ENCODE measurements around the gene SHBG.
"Not testable (repeated sequence)": the region's sequence is repeated elsewhere in the genome, so short reads cannot be mapped to it uniquely, and the experiment has no call there.

SHBG gene

GRCh38 chr17:7612294-7612640 is 17.7 kb upstream of the SHBG start:
- no peak for DNase-seq

- DNase-seq = no peak
Observed at GRCh38 chr17:7613769-7614424, 16.0 kb upstream of the SHBG start.

- peak; percentile 88 for DNase-seq
Observed at GRCh38 chr17:7614425-7615264, 15.3 kb upstream of the SHBG start, which contains the start of gene FXR2. Gene FXR2 (minus strand): TSS chr17:7614897. CDS start chr17:7614532, 365 bp downstream.

- DNase-seq = no peak
Observed at GRCh38 chr17:7615265-7615747, 14.6 kb upstream of the SHBG start.

DNA sequence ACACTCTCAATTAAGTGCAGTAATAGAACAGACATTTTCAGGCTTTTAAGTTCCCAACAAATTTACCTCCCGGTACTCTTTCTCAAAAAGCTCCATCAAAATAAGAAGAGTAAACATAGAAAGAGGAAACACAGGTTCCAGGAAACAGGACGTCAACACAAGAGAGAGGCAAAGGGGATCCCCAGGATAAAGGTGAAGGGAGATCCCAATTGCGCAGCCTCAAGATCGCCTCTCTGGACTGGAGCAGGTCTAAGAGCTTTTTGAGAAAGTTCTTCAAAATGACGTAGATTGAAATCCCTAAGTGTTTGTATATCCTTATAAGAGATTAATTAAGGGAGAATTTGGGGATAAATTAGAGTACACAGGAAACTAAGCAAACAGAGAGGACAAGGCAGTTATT is 11.3 kb upstream of the SHBG start:
- no peak for DNase-seq

DNA sequence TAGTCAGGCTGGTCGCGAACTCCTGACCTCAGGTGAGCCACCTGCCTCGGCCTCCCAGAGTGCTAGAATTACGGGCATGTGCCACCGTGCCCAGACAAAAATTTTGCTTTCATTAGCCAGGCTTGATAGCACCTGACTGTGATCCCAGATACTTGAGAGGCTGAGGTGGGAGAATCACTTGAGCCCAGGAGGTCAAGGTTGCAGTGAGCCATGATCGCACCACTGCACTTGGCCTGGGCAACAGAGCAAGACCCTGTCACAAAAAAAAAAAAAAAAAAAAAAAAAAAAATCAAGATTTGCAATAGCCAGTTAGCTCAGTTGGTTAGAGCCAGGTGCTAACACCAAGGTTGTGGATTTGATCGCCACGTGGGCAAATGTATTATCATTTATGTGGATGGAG is 9.1 kb upstream of the SHBG start:
- DNase-seq = no peak

GRCh38 chr17:7623661-7624060 is 6.3 kb upstream of the SHBG start:
- no peak for DNase-seq

DNA sequence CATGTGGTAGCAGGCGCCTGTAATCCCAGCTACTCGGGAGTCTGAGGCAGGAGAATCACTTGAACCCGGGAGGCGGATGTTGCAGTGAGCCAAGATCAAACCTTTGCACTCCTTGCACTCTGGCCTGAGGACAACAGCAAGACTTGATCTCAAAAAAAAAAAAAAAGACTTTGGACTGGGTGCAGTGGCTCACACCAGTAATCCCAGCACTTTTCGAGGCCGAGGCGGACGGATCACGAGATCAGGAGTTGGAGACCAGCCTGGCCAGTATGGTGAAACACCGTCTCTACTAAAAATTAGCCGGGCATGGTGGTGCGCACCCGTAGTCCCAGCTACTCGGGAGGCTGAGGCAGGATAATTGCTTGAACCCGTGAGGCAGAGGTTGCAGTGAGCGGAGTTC is 4.2 kb upstream of the SHBG start:
- not testable (repeated sequence) for DNase-seq

DNA sequence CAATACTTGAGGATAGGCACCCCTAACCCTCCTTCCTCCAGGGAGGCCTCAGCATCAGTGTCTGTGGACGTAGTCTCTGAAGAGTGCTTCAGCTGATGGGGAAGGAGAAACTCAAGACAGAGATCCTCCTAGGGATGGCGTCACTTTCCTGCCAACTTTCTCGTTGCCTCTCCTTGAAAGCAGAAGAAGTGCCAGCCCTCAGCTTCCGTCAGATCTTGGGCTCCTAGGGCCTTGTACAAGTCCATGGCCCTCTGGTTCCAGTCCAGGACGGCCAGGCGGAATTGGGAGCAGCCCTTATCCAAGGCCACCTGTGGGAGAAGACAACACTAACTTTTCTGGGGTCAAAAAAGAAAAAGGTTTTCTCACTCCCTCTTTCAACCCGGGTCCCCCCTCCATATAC is 3.6 kb upstream of the SHBG start:
- no peak for DNase-seq

DNA sequence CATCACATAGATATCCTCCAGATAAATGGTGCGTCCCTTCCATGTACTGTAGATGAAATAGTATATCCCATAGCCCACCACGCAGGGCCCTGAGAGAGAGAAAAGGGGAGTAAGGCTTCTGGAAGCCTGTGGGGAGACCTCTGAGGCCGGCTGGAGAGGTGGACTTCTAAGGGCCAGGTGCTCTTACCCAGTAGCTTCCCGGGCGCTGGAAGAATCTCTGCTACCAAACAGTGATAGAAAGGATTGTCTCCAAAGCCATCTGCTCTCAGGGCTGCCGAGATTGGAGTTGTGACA is 3.0 kb upstream of the SHBG start:
- no peak for DNase-seq

DNA sequence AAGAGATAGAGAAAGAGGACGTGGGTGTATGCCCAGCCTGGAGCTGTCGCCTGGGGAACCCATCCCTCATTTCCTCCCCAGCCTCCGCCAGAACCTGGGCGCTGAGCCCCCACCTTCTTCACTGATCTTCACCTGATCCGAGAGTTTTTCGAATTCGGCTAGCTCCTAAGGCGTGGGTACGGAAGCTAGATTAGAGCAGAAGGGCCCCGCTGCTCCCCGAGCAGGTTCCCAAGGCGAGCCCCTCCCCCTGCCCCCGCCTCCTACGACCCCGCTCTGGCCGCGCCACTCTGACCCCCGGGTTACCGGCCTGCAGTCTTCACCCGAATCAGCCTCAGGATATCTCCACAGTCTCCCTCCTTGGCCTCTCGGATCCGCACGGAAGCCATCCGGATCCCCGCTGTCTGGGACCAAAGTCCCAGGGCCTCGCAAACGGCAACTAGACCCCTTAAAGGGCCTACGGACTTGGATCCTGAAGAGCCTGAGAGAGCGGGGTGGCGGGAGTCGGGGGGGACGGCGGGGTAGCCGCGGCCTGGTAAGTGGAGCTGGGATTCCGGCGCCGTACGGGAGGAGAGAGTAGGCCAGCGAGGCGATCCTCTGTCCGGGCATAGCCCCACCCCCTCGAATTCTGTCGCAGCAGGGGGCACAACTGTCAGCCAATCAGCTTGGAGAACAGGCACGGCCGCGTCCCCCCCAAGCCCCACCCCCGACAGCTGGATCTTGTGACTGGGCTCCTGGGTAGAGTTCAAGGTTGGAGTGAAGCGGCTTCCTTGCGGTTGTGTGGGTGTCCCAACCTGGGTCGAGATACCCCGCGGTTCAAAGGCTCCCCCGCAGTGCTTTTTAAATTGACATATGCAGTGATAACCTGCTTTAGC is 2.4 kb upstream of the SHBG start, which contains the start of gene SAT2:
TSS of gene SAT2 (minus strand) at position 572 of the 872 bp plus-strand sequence. CDS start at position 386, 186 bp downstream.
- DNase-seq = peak; percentile 14

DNA sequence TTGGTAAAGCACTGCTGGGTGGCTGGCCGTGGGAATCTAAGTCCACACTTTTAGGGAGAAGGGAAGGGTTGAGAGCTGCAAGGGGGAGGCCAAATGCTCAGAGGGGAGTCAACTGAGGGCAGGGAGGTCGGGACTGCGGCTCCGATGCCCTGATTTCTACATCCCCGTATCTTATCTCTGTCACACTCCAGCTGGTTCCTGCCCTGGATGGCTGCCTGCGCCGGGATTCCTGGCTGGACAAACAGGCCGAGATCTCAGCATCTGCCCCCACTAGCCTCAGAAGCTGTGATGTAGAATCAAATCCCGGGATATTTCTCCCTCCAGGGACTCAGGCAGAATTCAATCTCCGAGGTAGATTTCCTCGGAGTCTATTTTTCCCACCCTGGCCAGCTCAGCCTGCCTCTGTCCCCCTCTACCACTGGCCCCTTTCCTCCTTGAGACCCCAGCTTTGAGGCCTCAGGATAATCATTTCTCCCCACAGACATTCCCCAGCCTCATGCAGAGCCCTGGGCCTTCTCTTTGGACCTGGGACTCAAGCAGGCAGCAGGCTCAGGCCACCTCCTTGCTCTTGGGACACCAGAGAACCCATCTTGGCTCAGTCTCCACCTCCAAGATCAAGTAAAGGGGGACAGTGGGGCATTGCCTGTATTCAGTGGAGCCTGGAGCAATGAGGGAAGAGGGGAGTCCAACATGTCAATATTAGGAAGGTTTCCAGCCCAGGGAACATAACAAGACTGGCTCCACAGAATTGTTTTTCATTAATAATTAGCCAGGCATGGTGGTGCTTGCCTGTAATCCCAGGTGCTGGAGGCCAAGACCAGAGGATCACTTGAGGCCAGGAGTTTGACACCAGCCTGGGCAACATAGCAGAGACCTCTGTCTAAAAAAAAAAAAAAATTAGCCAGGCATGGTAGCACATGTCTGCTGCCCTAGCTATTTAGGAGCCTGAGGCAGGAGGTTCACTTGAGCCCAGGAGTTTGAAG is 1.8 kb downstream of the SHBG start:
- DNase-seq = no peak

GRCh38 chr17:7632492-7632894 is 2.6 kb downstream of the SHBG start:
- no peak for DNase-seq

DNA sequence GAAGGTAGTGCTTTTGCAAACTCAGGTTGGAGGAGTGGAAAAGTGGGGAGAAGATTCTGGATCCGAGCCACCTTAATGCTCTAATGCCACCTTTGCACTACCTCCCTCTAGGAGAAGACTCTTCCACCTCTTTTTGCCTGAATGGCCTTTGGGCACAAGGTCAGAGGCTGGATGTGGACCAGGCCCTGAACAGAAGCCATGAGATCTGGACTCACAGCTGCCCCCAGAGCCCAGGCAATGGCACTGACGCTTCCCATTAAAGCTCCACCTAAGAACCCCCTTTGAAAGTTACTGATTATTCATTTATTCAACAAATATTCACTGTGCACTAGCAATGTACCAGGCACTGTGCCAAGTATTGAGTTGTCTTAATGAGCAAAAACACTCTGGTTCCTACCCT is 3.2 kb downstream of the SHBG start:
- no peak for DNase-seq

GRCh38 chr17:7634384-7634783 is 4.4 kb downstream of the SHBG start:
- no peak for DNase-seq

DNA sequence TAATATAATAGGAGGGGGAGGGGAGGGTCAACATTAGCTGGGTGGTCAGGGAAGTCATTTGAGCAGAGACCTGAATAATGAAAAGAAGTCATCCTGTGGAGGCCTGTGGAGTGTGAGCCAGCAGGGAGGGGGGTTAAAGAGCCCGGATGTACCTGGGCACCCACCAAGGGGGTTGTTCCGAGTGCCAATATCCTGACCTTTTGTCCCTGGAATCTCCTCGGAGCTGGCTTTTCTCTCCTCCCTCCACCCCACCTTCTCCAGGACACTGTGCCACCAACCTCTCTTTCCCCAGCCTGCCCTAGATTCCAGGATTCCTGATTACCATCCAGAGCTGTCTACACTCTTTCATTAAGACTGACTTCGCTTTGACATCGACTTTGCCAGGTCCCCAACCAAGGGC is 6.2 kb downstream of the SHBG start:
- DNase-seq = no peak

DNA sequence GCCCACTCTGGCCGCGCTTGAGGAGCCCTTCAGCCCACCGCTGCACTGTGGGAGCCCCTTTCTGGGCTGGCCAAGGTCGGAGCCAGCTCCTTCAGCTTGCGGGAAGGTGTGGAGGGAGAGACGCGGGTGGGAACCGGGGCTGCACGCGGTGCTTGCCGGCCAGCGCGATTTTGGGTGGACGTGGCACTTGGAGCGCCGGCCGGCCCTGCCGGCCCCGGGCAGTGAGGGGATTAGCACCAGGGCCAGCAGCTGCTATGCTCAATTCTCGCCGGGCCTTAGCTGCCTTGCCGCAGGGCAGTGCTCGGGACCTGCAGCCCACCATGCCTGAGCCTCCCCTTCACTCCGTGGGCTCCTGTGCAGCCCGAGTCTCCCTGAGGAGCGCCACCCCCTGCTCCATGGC is 10.8 kb downstream of the SHBG start:
- no peak for DNase-seq

GRCh38 chr17:7641635-7642034 is 11.7 kb downstream of the SHBG start:
- not testable (repeated sequence) for DNase-seq

GRCh38 chr17:7644775-7645174 is 14.8 kb downstream of the SHBG start:
- DNase-seq = no peak

DNA sequence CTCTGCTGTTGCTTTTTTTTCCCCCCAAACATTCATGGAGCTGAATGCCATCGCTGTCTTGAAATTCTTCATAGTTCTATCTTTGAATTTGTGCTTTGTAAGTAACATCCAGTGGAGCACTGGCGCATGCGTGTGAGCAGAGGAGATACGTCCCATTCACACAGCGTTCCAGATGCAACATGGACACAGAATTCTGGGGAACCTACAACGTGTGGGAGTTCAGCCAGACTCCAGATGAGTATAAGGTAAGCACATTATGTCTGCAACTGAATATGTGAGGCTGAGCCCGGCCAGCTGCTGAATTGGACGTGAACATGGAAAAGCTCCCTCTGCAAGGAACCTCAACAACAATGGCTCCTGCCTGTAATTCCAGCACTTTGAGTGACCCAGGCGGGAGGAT is 16.5 kb downstream of the SHBG start:
- no peak for DNase-seq

DNA sequence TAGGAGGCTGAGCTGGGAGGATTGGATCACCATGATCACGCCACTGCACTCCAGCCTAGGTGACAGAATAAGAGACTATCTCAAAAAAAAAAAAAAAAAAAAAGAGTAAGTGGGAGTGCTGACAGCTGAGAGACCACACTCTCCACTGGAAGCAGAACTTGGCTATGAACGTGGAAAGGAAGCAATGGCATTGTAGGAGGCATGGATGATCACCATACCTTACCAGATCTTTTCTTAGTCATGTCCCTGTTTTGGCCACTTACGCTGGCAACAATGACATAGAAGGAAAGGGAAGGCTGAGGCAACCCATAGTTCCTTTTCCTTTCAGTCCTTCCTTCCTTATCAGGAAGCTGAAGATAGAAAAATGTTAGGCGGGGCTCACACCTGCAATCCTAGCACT is 17.1 kb downstream of the SHBG start:
- no peak for DNase-seq

DNA sequence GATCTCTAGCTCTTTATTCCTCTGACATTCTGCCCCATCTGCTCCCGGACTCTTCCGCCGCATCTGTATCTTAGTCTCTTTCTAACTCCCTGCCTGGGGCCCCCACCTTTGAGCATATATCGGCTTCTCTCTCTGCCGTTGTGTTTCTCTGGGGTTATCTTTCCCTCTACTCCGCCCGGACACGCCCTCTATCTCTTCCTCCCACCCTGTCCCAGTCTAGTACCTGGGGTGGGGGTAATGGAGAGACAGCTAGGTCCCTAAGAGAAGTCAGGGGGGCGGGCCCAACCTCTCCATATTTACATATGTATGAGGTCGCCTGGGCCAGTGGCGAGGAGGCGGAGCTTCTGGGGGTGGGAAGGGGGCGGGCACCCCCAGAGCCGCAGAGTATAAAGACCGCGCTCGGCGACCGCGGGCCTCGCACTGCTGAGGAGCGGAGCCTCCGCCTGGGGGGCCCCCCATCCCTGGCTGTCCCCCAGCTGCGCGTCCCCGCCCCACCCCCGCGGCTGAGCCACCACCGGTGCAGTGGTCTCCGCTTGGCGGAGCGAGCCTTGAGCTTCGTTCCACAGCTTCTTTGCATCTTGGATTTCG is 20.7 kb downstream of the SHBG start, which contains the start of gene ATP1B2:
TSS of gene ATP1B2 (plus strand) at position 418 of the 588 bp plus-strand sequence. CDS start 593 bp downstream, outside the sequence.
- no peak for DNase-seq

Measured in NCI-H2029 treated with DMSO at 0.1 percent for 48 hours (cell line).